Activated CD4-positive, CD25-positive, alpha-beta regulatory T cell treated with anti-CD3 and anti-CD28 coated beads, Interleukin-2, amount 50 U/mL, for 72 hours (primary cell): ENCODE data around the gene CYP26B1.
A peak's percentile ranks its signal among the peaks of the same experiment; 100 is the strongest.

Experiments
- DNase-seq: peaks from one replicate; pipeline ENCODE4 v3.0.0; 2021

Gene CYP26B1

DNA sequence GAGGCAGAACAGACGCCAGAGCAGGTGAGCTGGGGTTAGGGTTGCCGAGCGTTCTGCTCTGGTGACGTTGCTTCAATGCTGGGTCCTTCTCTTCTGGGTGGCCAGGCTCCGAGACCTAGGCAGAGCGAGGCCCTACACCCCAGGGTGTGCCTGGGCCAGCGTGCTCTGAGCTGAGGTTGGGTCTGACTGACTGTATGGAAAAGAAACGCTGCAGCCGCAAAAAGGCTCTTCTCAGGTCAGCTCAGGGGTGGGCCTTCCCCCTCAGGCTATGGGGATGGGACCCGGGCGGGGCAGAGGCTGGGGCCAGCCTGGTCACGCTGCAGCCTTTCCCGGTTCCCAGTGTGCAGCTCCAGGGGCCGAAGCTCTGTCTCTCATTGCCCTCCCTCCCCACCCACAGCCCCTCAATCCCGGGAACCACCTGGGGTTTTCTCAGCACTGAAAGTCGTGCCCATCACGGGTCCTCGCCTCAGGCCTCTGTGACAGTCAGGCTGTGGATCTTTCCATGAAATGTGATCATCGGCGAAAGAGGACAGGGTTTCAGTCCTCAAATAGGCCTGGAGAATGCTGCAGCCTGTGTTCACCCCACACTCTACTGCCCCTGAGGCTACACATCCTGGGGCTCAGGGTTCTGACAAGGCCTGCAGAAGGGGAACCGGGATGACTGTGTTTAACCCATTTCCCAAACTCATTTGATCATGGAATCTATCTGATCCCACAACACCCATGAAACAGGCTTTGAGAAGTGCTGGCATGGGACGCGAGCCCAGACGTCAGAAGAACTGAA, 19.4 kb downstream of the CYP26B1 start:
- no peak for DNase-seq

DNA sequence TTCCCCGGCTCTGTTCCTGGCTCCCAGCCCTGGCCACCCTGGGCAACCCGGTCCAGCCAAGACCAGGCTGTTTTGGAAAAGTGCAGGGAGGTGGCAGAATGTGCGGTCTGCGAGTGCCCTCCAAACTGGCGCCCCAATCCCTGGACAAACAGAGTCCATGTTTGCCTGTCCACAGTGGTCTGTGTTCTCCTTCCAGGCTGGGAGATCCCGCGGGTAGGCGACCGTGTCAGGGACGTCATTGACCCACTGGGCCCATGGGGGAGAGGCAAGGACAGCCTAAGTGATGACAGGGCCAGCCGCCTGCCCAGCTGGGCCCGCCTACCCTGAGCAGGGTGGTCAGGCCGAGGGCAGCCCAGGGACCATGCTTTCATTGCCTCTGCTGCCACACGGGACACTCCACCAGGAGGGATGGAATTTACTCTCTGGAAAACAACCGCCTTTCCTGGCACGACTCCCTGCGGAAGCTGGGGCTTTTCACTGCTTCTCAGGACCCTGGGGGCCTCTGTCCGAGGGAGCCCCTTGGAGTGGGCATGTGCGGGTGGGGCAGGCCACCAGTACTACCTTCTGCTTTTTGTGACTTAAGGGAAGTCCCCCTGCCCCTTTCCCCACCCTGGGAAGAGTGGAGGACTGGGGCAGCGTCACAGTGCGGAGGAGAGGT, 20.1 kb downstream of the CYP26B1 start:
- peak; percentile 11 for DNase-seq

DNA sequence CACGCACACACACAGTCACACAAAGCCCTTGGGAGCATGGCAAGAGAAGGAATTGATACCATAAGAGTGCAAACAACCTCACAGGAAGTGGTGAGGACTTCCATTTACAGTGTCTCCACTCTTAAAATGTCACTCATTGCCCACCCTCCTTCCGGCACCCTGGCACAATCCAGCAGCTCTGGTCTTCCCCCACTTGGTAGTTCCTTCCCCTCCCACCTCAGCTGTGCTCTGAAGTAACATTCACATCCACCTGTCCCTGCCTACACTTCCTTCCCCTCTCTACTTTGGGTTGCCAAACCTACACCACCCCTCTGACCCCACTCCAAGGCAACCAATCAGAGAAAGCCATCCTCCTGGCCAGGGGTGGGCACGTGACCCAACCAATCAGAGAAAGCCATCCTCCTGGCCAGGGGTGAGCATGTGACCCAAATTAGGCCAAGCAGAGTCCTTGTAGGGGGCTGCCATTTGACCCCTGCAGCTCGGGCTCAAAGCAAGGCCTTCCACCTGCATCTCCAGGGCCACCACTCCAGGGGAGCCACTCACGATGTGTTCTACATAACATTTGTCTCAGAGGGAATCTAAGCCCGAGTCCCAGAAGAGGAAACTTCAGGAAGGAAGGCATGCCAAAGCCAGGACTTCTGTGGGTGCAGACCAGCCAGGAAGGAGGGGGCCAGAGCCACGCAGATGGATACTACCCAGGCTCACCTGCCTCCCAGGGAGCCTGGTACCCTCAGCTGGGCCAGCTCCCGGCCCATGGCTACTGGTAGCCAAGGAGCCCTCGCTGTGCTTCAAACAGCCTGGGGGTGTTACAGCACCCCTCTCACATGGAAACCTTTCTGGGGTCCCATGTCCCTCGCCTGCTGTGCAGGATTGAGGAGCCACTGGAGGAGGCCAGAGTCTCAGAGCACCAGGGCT, 21.2 kb downstream of the CYP26B1 start:
- DNase-seq: peak; percentile 15

DNA sequence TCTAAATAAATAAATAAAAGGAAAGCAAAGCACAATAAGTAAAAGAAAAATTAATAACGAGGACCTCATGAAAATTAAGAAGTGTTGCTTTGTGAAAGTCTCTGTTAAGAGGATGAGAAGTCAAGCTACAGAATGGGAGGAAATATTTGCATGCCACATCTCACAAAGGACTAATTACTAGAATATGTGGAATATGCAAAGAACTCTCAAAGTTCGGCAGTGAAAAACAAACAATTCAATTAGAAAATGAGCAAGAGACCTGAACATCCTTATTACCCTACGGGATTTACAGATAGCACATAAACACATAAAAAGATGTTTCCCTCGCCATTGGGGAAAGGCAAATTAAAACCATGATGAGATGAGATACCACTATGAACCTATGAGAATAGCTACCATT, 23.3 kb downstream of the CYP26B1 start:
- DNase-seq: no peak

DNA sequence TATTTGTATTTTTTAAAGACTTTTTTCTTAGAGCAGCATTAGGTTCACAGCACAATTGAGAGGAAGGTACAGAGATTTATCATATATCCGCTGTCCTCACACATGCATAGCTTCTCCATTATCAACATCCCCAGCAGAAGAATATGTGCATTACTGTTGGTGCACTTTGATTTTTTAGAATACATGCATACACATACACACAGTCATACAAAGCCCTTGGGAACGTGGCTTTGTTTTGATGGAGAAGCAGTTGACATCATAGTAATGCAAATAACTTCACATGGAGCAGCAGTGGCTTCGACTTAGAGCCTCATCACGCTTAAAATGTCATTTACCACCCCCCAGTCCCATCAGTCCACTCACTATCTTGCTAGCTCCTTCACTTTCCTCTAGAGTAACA, 26.5 kb downstream of the CYP26B1 start:
- DNase-seq: no peak

- DNase-seq: no peak
Measured at GRCh38 chr2:72118951-72119350, 28.7 kb downstream of the CYP26B1 start.

DNA sequence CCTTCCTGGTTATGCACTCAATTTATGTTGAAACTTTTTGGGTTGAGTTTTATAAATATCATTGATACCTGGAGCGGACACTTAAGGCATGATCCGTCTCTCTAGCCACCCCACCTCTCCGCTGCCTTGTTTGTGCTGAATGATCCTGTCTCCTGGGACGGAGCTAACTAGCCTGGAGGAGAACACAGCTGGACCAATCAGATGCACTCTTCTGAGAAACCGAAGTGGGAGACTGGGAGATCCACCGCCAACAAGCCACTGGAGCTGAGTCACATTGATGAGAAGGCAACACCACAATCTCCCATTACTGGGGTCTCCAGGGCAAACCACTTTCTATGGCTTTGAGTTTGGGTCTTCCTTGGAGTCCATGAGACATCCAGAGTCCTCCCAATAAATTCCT, 29.3 kb downstream of the CYP26B1 start:
- DNase-seq: no peak

DNA sequence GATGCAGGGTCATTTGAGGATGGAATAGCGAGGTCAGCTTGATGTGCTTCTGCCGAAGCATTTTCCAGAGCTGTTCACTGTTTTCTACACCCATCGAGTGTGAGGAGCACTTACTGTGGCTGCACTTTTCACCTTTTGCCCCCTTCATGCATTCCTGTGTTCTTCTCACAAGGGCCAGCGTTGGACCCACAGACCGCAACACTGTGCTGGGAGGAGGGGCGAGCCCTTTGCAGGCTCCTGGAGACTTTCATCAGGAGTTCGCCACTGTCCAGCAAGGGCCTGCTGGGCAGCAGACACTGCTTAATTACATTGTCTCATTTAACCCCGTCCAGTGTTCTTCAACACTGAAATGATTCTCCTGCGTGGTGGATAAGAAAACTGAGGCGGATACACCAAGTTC, 29.9 kb downstream of the CYP26B1 start:
- DNase-seq: no peak

DNA sequence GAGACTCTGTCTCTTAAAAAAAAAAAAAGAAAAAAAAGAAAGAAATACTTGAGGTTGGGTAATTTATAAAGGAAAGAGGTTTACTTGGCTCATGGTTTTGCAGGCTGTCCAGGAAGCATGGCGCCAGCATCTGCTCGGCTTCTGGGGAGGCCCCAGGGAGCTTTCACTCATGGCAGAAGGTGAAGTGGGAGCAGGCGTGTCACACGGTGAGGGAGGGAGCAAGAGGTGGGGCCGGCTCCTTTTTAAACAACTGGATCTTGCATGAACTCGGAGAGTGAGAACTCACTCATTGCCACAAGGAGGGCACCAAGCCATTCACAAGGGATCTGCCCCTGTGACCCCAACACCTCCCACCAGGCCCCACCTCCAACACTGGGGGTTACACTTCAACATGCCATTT, 30.6 kb downstream of the CYP26B1 start:
- DNase-seq: no peak

- DNase-seq: no peak
Measured at GRCh38 chr2:72116081-72116533, 31.6 kb downstream of the CYP26B1 start.

GRCh38 chr2:72115110-72116080, 32.3 kb downstream of the CYP26B1 start:
- DNase-seq: no peak

- DNase-seq: no peak
Measured at GRCh38 chr2:72114693-72115051, 33.0 kb downstream of the CYP26B1 start.

DNA sequence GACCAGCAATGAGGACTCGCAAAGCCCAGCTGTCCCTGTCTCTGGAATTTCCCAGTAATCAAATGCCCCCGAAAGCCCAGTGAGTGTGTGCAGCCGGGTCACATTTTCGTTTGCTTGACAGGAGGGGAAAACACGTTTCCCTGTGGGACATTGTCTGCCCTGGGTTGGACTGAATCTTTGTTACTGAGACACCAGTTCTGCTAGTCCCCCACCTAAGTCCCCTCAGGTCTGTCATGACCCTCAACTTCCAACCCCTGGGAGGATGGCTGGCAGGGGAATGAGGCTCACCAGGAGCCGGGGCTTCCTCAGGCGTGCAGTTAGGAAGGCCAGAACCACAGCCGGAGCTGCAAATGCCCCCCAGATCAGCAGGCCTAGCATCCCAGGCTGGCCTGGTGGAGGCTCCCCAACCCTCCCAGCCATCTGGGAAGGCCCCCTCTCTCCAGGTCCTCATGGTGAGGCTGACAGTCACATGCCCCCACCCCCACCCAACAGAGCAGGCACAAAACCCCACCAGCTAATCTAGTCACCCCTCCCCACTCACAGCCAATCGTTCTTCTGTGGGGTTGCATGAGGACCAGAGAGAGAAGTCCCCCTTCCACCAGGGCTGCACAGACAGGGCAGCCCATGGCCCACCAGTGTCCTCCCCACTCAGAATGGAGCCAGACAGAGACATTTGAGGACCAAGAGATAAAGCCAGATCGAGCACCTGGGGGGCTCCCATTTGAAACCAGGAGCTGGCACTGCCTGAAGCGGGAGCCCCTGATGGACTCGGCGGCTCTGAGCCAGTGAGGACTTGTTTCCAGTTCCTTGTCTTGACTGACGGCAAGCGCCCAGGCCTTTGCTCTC, 33.6 kb downstream of the CYP26B1 start:
- DNase-seq: no peak

GRCh38 chr2:72112981-72113846, 34.4 kb downstream of the CYP26B1 start:
- DNase-seq: no peak

DNA sequence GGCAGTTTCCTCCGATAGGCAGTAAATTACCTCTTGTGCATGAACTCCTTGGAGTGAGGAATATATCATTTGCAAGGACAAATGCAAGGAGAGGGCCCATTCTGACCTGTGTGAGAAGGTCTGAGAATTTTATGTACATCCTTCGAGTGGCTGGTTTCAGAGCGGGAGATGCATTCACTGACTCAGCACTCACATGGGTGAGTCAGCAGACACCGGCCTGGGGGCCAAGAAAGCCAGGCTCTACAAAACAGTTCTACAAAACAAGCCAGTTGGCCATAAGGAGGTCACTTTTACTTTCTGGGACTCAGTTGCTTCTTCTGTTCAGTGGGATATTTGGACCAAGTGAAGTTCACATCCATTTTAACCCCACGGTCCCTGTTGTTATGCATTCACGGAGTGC, 35.3 kb downstream of the CYP26B1 start:
- no peak for DNase-seq

GRCh38 chr2:72111061-72111460, 36.6 kb downstream of the CYP26B1 start:
- no peak for DNase-seq

GRCh38 chr2:72109904-72110303, 37.8 kb downstream of the CYP26B1 start:
- no peak for DNase-seq

DNA sequence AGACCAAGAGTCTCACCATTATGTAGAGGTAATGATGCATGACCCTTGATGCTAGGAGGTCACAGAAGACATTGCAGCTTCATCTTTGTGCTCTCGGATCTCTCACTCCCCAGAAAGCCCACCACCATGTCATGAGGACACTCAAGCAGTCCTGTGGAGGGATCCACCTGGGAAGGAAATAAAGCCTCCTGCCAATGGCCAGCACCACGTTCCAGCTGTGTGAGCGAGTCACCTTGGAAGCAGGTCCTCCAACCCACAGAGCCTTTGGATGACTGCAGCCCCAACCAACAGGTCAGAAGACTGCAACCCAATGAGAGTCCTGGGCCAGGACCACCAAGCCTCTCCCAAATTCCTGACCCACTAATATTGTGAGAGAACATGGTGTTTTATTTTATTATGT, 38.4 kb downstream of the CYP26B1 start:
- DNase-seq: no peak

DNA sequence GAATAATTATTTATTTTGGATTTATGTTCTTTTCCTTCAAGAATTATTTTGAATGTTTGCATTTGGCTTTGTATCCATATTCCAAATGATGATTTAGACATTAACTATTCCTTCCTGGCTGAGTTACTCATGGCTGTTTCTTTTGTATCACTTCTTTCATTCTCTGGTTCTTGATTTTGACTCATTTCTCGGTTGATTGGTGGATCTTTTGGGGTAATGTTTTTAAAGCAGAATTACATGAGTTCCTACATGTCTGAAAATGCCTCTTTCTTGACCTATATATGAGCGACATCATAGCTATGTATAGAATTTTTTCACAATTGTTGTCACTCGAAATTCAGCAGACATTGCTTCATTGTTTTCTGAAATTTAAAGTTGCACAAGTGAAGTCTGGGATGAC, 39.5 kb downstream of the CYP26B1 start:
- DNase-seq: no peak

DNA sequence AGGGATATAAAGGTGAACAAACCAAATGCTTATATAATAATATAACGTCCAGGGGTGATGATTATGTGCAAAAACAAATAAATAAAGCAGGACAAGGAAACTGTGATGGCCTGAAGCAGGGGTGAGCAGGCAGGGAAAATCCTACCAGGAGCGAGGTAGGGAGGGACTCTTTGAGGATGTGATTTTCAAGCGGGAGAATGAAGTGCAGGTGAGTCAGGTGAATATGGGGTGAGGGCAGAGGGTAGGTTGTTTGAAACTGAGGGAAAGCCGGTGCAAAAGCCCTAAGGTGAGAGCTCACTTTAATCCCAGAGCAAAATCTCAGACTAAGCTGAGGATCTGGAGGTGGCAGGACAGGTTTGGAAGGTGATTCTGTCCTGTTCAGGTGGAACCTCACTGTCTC, 40.7 kb downstream of the CYP26B1 start:
- DNase-seq: no peak
